ENCODE results near the gene LRMDA. TPM values are rescaled to one million over a fixed set of nuclear protein-coding genes. Genes with fewer than 3 reads are reported as not detected.

Gene LRMDA
- total RNA-seq, 1 donor from 2014 or later = 0.96 TPM

- no peaks in the 10 kb centered on the region for H3K27me3 ChIP-seq
- DNase-seq (ENCODE audit: low spot score in 2 of 2) = no peak
- H3K9me3 ChIP-seq = no peaks in the 10 kb centered on the region
- intact Hi-C loops (cut with DNase I) = loop anchor here (5.0 to 10.0 kb wide), 3 partner anchors 60 to 988 kb away; no protein-coding TSS in a partner anchor
- H3K4me1 ChIP-seq = peaks cover 0 to 2% of the 10 kb centered on the region in 2 donors
- no peaks in the 10 kb centered on the region for H3K36me3 ChIP-seq
- peak overlapping the region in 1 of 2 donors; percentile 91 for H3K4me3 ChIP-seq
- peak overlapping the region; percentile 90 for H3K27ac ChIP-seq
- TF ChIP-seq, protein P1, sequence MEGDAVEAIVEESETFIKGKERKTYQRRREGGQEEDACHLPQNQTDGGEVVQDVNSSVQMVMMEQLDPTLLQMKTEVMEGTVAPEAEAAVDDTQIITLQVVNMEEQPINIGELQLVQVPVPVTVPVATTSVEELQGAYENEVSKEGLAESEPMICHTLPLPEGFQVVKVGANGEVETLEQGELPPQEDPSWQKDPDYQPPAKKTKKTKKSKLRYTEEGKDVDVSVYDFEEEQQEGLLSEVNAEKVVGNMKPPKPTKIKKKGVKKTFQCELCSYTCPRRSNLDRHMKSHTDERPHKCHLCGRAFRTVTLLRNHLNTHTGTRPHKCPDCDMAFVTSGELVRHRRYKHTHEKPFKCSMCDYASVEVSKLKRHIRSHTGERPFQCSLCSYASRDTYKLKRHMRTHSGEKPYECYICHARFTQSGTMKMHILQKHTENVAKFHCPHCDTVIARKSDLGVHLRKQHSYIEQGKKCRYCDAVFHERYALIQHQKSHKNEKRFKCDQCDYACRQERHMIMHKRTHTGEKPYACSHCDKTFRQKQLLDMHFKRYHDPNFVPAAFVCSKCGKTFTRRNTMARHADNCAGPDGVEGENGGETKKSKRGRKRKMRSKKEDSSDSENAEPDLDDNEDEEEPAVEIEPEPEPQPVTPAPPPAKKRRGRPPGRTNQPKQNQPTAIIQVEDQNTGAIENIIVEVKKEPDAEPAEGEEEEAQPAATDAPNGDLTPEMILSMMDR (IDR thresholded peaks at IDR 0.05) = no peak
These were observed 24.2 kb upstream of the LRMDA start for GRCh38 chr10:75407224-75407712.

DNA sequence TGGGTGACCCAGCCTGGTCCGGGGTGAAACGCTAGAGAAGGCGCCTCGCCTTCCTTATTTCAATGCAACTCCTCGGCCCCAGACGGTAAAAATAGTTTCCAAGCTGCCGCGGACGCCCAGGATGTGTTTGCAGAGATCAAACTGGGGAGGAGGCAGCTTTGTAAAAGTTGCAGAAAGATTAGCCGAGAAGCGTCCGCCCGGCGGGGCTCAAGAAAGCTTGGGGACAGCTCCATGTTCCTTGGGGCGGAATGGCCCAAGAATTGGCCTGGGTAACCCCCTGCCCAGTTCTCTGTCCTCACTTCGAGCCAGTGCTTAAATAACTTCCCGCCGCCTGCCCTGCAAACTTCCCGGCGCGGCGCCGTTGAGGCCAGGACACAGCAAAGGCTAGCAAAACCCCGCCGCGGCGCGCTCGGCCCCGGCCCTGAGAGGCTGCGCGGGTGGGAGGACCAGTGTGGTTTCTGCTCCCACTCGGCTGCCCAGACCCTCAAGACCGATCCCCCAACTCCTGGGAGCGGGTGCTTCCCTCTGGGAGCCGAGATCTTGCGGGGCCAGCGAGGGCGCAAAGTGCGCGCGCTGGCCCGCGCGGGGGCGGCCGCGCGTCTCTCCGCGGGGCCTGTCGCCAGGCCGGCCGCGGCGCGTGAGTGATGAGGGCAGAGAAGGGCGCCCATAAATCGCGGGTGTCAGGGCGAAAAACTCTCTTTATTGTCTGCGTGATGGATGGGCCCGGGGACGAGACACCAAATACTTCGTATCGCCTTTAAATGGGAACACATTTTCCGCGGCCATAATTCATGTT, 23.5 kb upstream of the LRMDA start:
- H3K9me3 ChIP-seq = no peaks in the 10 kb centered on the region
- H3K27me3 ChIP-seq = no peaks in the 10 kb centered on the region
- intact Hi-C loops (cut with DNase I) = loop anchor here (2.0 to 10.0 kb wide), 4 partner anchors 59 to 987 kb away; no protein-coding TSS in a partner anchor
- TF ChIP-seq, protein P1 (IDR thresholded peaks at IDR 0.05) = peak in 1 of 3 experiments; percentile 5
- H3K4me1 ChIP-seq = peaks cover 0 to 2% of the 10 kb centered on the region in 2 donors
- peak overlapping the region; percentile 91 to 93 for H3K4me3 ChIP-seq
- H3K36me3 ChIP-seq = no peaks in the 10 kb centered on the region
- DNase-seq (ENCODE audit: low spot score in 2 of 2) = peak in 1 of 2 donors; percentile 80
- H3K27ac ChIP-seq = peak overlapping the region; percentile 90

GRCh38 chr10:75408509-75408875, 22.9 kb upstream of the LRMDA start:
- intact Hi-C loops (cut with DNase I) = loop anchor here (2.0 to 10.0 kb wide), 4 partner anchors 59 to 986 kb away; no protein-coding TSS in a partner anchor
- Histone ChIP-seq H3K27me3 (no peaks in the 10 kb centered on the region), H3K4me3 (peak overlapping the region; percentile 91 to 93), H3K27ac (peak overlapping the region; percentile 90), H3K36me3 (no peaks in the 10 kb centered on the region), H3K9me3 (no peaks in the 10 kb centered on the region), H3K4me1 (peaks cover 0 to 2% of the 10 kb centered on the region in 2 donors)
- TF ChIP-seq, protein P1 (IDR thresholded peaks at IDR 0.05) = no peak
- DNase-seq (ENCODE audit: low spot score in 2 of 2) = no peak

DNA sequence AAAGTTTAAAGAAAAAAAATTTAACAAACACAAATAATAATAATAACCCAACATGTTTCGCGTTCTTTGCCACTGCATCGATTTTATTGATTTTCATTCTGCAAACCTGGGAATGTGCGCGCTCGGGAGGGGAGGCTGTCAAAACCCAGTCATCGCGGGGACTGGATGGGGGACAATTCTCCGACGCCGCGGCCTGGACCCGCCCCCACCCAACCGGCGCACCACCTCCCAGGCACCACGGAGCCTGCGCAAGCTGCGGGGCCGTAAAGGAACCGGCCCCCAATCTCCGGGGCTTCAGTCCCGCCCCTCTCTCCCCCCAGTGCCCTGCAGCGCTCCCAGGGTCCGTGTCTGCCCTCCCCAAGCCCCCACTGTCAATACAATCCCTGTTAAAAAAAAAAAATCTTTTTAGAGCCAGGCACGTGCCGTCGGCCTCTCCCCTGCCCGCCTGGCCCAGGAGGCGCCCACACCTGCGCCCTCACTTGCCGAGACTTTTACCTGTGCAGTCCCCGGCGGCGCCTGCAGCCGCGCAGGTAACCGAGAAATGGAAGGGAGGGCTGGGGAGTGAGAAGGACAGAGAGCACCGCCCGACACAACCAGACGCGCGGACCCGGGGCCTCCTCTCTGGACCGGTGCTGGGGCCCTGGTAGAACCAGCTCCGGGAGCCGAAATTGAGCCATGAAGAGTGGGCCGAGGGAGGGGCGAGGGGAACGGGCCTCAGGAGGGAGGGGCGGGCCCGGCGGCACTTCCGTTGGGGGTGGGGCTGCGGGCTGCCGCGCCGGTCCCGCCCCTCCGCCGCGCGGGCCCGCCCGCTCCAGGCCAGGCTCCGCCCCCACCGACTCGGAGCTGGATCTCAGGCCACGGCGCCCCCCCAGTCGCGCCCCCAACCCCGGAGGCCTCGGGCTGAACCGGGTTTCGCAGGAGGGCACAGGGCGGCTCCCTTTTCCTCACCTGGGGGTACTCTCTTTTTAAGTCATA, 22.2 kb upstream of the LRMDA start:
- peak in 1 of 2 donors; percentile 86 for DNase-seq (ENCODE audit: low spot score in 2 of 2)
- H3K9me3 ChIP-seq = no peaks in the 10 kb centered on the region
- no peaks in the 10 kb centered on the region for H3K36me3 ChIP-seq
- H3K27ac ChIP-seq = peak overlapping the region; percentile 90
- TF ChIP-seq, protein P1 (IDR thresholded peaks at IDR 0.05) = no peak
- peak overlapping the region; percentile 91 to 93 for H3K4me3 ChIP-seq
- intact Hi-C loops (cut with DNase I) = loop anchor here (1.0 to 10.0 kb wide), 5 partner anchors 22 to 986 kb away; partner anchors contain the start of gene LRMDA
- H3K4me1 ChIP-seq = peaks cover 0 to 2% of the 10 kb centered on the region in 2 donors
- no peaks in the 10 kb centered on the region for H3K27me3 ChIP-seq

Measured in ascending aorta (tissue), 2 donors.